Panc1 (cell line): ENCODE data around the gene MRPS16. TPM values are rescaled to one million over a fixed set of nuclear protein-coding genes. Genes with fewer than 3 reads are reported as not detected.

Experiments used
- ATAC-seq: fragments of 200-7000 bp; cut with Tn5 transposase; 2 replicates; pipeline ENCODE4 v1.9.1; 2020; ENCODE audit warnings: mild to moderate bottlenecking, moderate library complexity
- BruUV-seq: library from RNA; stranded (reverse); fragments of 400-500 nt; replicated peaks from 2 replicates; lab custom pipeline; 2021; lab: Mats Ljungman, UMichigan
- CTCF ChIA-PET: fragments of 300-600 bp; sonication (Branson Sonifier 250); formaldehyde crosslinking; loops from one replicate; lab custom pipeline; 2022; ENCODE audit warnings: antibody characterized with exemption; lab: Charles Lee
- POLR2A ChIA-PET: fragments of 300-600 bp; sonication (Branson Sonifier 250); formaldehyde crosslinking; loops from one replicate; lab custom pipeline; 2022; ENCODE audit warnings: antibody characterized with exemption; lab: Charles Lee
- DNase-seq: peaks from one replicate; pipeline ENCODE4 v3.0.0-alpha.2; 2010; ENCODE audit warnings: low read depth, low spot score
- H3K27ac ChIP-seq: 2 replicates; pipeline ENCODE4 v1.5.1; 2011; ENCODE audit warnings: mild to moderate bottlenecking, low read length, inconsistent platforms
- H3K27me3 ChIP-seq: fragments of 200-500 bp; sonication (Bioruptor generic); 2 replicates; pipeline ENCODE4 v1.6.0; 2014; ENCODE audit warnings: low read length, inconsistent platforms; ENCODE audit not compliant: control insufficient read depth, insufficient read depth
- H3K36me3 ChIP-seq: fragments of 200-500 bp; sonication (Bioruptor generic); 2 replicates; pipeline ENCODE4 v1.5.1; 2014; ENCODE audit warnings: inconsistent platforms, mild to moderate bottlenecking, low read length, moderate library complexity; ENCODE audit not compliant: control insufficient read depth, insufficient read depth
- H3K4me1 ChIP-seq: 2 replicates; pipeline ENCODE4 v1.5.1; 2011; ENCODE audit warnings: inconsistent platforms, mild to moderate bottlenecking, low read length, moderate library complexity; ENCODE audit not compliant: control insufficient read depth, insufficient read depth
- H3K4me3 ChIP-seq, 2 experiments: 2 replicates each; pipeline ENCODE4 v1.5.1; 2011 to 2012; ENCODE audit warnings: low read depth in 2 of 2, low read length in 2 of 2, mild to moderate bottlenecking in 2 of 2, inconsistent platforms in 1 of 2, moderate library complexity in 1 of 2
- H3K9me3 ChIP-seq: fragments of 200-500 bp; sonication (Bioruptor generic); 2 replicates; pipeline ENCODE4 v1.5.1; 2014; ENCODE audit warnings: low read depth, mild to moderate bottlenecking, inconsistent platforms, low read length, moderate library complexity; ENCODE audit not compliant: control insufficient read depth, insufficient read depth
- CTCF ChIP-seq: fragments of 450-650 bp; IDR thresholded peaks from 2 replicates; pipeline ENCODE4 v1.5.1; 2017; ENCODE audit warnings: mild to moderate bottlenecking
- POLR2AphosphoS5 ChIP-seq: IDR thresholded peaks from 2 replicates; pipeline ENCODE4 v1.6.1; 2012; ENCODE audit warnings: mild to moderate bottlenecking, low read depth, low read length, moderate library complexity
- REST ChIP-seq, 2 experiments: IDR thresholded peaks; 2 replicates each; pipeline ENCODE4 v1.6.1; 2011 to 2012; ENCODE audit warnings: low read depth in 2 of 2, control low read depth in 1 of 2, low read length in 1 of 2, mild to moderate bottlenecking in 1 of 2, moderate library complexity in 1 of 2; ENCODE audit not compliant: insufficient read depth in 1 of 2
- SIN3A ChIP-seq: IDR thresholded peaks from 2 replicates; pipeline ENCODE4 v1.6.1; 2012; ENCODE audit warnings: low read depth, mild to moderate bottlenecking, low read length, moderate library complexity, borderline replicate concordance; ENCODE audit not compliant: insufficient read depth
- TCF7L2 ChIP-seq: IDR thresholded peaks from 2 replicates; pipeline ENCODE4 v1.6.1; 2011; ENCODE audit warnings: mild to moderate bottlenecking, low read depth, low read length, inconsistent platforms
- in situ Hi-C: cut with HindIII; loops from 2 replicates; pipeline ENCODE4 v1.10.0; 2016; ENCODE audit warnings: low sequenced_read_pairs, low pct_unique_long_range_greater_than_20kb
- intact Hi-C: fragments of 100-400 bp; cut with micrococcal nuclease; formaldehyde crosslinking; loops from one replicate; pipeline ENCODE4 v1.10.0; 2022; ENCODE audit not compliant: unreplicated experiment
- total RNA-seq: library from RNA; stranded (reverse); gene quantifications from one replicate; pipeline ENCODE4 v1.2.1, GENCODE V29; 2021; ENCODE audit not compliant: unreplicated experiment

The MRPS16 gene
- total RNA-seq, 1 experiment from 2014 or later, result 199 TPM

- peak; percentile 94 for ATAC-seq
- no peaks in the 10 kb centered on the region for H3K9me3 ChIP-seq
- in situ Hi-C loops (no loop called here), intact Hi-C loops (no loop called here)
- peaks cover 45% of the 10 kb centered on the region for H3K4me1 ChIP-seq
- H3K36me3 ChIP-seq, result peaks cover 35% of the 10 kb centered on the region
- peak; percentile 82 for DNase-seq
- peak within 1 kb of the TSS; percentile 99 for H3K27ac ChIP-seq
- peak within 1 kb of the TSS; percentile 66 to 95 for H3K4me3 ChIP-seq
- POLR2A ChIA-PET, result interaction anchor here (0.7 kb wide), 2 partner anchors 13 to 124 kb away, joined by 3 read pairs; no protein-coding TSS in a partner anchor
- H3K27me3 ChIP-seq, result no peaks in the 10 kb centered on the region
- TF ChIP-seq TCF7L2 (peak; percentile 92), REST (IDR thresholded peaks at IDR 0.05; ENCODE audit: insufficient read depth in 1 of 2, low read depth in 2 of 2, low read length in 1 of 2) (peak; percentile 55 to 61; a peak in 3 of 4 replicates), SIN3A (peak; percentile 98), POLR2AphosphoS5 (peak; percentile 97), CTCF (0 out of 2 replicates have a peak, but pooled peaks have one; percentile 11)
- CTCF ChIA-PET, result no interaction called here
- BruUV-seq, result no TSS peak
Observed at GRCh38 chr10:73246646-73247508, 5.6 kb downstream of the MRPS16 start, which contains the start of gene DNAJC9. Gene DNAJC9 (minus strand): TSS chr10:73247255. CDS start chr10:73247189, 66 bp downstream.

GRCh38 chr10:73246322-73246645 is 6.2 kb downstream of the MRPS16 start:
- H3K36me3 ChIP-seq, result peaks cover 41% of the 10 kb centered on the region
- POLR2A ChIA-PET, result no interaction called here

More at GRCh38 chr10:73246322-73246645, 6.2 kb downstream of the MRPS16 start:
- Histone ChIP-seq H3K9me3 (no peaks in the 10 kb centered on the region), H3K27me3 (no peaks in the 10 kb centered on the region), H3K4me3 (peak overlapping the region; percentile 66 to 95), H3K4me1 (peaks cover 42% of the 10 kb centered on the region), H3K27ac (peak overlapping the region; percentile 99)
- intact Hi-C loops, result no loop called here
- DNase-seq, result no peak
- BruUV-seq, result TSS peak; percentile 49
- TF ChIP-seq TCF7L2, result no peak
- no peak for TF ChIP-seq CTCF
- no peak for TF ChIP-seq SIN3A
- no peak for TF ChIP-seq REST (IDR thresholded peaks at IDR 0.05; ENCODE audit: insufficient read depth in 1 of 2, low read depth in 2 of 2, low read length in 1 of 2)
- ATAC-seq, result no peak
- CTCF ChIA-PET, result no interaction called here
- in situ Hi-C loops, result no loop called here
